Aorta (tissue), 5 donors: ENCODE data around the gene ZMAT3. TPM values are rescaled to one million over a fixed set of nuclear protein-coding genes. Genes with fewer than 3 reads are reported as not detected.
A peak's percentile ranks its signal among the peaks of the same experiment; 100 is the strongest.
"Not testable (repeated sequence)": the region's sequence is repeated elsewhere in the genome, so short reads cannot be mapped to it uniquely, and the experiment has no call there.

ENCODE experiments used
- ATAC-seq: fragments of 200-7000 bp; cut with Tn5 transposase; one replicate; pipeline ENCODE4 v1.9.1; 2022; ENCODE audit warnings: moderate library complexity; ENCODE audit not compliant: low FRiP score
- DNase-seq, 2 donors: peaks; one replicate each; pipeline ENCODE4 v3.0.0-alpha.2; 2020
- H3K27ac ChIP-seq, 2 donors: one replicate each; pipeline ENCODE4 v1.5.1; 2013; ENCODE audit warnings: low read length in 2 of 2, mild to moderate bottlenecking in 2 of 2, moderate library complexity in 2 of 2, control low read depth in 1 of 2, inconsistent platforms in 1 of 2, low read depth in 1 of 2
- H3K27me3 ChIP-seq, 2 donors: one replicate each; pipeline ENCODE4 v1.6.1; 2013; ENCODE audit warnings: control low read depth in 1 of 2, low read length in 1 of 2, mild to moderate bottlenecking in 1 of 2, moderate library complexity in 1 of 2; ENCODE audit not compliant: insufficient read depth in 2 of 2, control insufficient read depth in 1 of 2
- H3K36me3 ChIP-seq, 2 donors: one replicate each; pipeline ENCODE4 v1.6.1; 2013; ENCODE audit warnings: control low read depth in 1 of 2, low read length in 1 of 2, mild to moderate bottlenecking in 1 of 2; ENCODE audit not compliant: insufficient read depth in 2 of 2, control insufficient read depth in 1 of 2
- H3K4me1 ChIP-seq, 2 donors: one replicate each; pipeline ENCODE4 v1.6.1; 2013; ENCODE audit warnings: low read length in 2 of 2, control low read depth in 1 of 2, mild to moderate bottlenecking in 1 of 2, moderate library complexity in 1 of 2; ENCODE audit not compliant: insufficient read depth in 2 of 2, control insufficient read depth in 1 of 2
- H3K4me3 ChIP-seq, 2 donors: one replicate each; pipeline ENCODE4 v1.5.1; 2013; ENCODE audit warnings: low read length in 2 of 2, control low read depth in 1 of 2, mild to moderate bottlenecking in 1 of 2
- H3K9me3 ChIP-seq: one replicate; pipeline ENCODE4 v1.6.1; 2013; ENCODE audit warnings: mild to moderate bottlenecking, low read length; ENCODE audit not compliant: control insufficient read depth
- WGBS, 2 donors: extraction: QIAGEN DNeasy Blood & Tissue Kit; methylation state at CpG; one replicate each; pipeline ENCODE4 v1.1.7; 2013; 5-methylcytosine and 5-hydroxymethylcytosine counted together
- intact Hi-C, 2 donors: fragments of 100-400 bp; cut with DNase I; formaldehyde crosslinking; loops; one replicate each; pipeline versions ENCODE4 v1.14.2 to v1.15.0; 2022
- polyA plus RNA-seq, 2 donors: library from polyadenylated mRNA; stranded (reverse); fragments of 200-250 nt; gene quantifications; one replicate each; pipeline ENCODE4 v1.2.3, GENCODE V29; 2013
- total RNA-seq, 2 donors: library from RNA; stranded (reverse); fragmentation: NEBNext Ultra II Directional; extraction: Animal tissue kit (Norgen Biotek cat#: 25700); gene quantifications; one replicate each; pipeline ENCODE4 v1.2.1, GENCODE V29; 2021
- donor health status: healthy with polysubstance abuse.
- donor health status: Bipolar disorder and iron deficiency.
- donor health status: DM: no; HTN: no; CAD: no.
- donor health status: DM: no; HTN: no; CAD: no.
- donor health status: DM: yes; HTN: yes; CAD: no.

Gene ZMAT3
- total and polyA plus RNA-seq, 4 donors = 9.9 to 27.3 (median 19.7) TPM

GRCh38 chr3:179036626-179037300, 34.8 kb downstream of the ZMAT3 start:
- no peaks in the 10 kb centered on the region for H3K36me3 ChIP-seq

GRCh38 chr3:179036226-179036625, 35.4 kb downstream of the ZMAT3 start:
- Histone ChIP-seq H3K9me3 (no peaks in the 10 kb centered on the region), H3K27me3 (no peaks in the 10 kb centered on the region), H3K27ac (no peak overlapping the region), H3K36me3 (no peaks in the 10 kb centered on the region), H3K4me1 (no peaks in the 10 kb centered on the region), H3K4me3 (no peak overlapping the region)
- no peak for ATAC-seq
- intact Hi-C loops = loop anchor here in 1 of 2 donors (5.0 kb wide), 1 partner anchor 36 kb away; the partner anchor contains the start of gene ZMAT3
- DNase-seq = no peak
- 96 to 98% methylated on average over 2 of the region's 2 CpGs for WGBS, 2 donors

More at GRCh38 chr3:179036626-179037300, 34.8 kb downstream of the ZMAT3 start:
- ATAC-seq (no peak), DNase-seq (no peak)
- no peak overlapping the region for H3K27ac ChIP-seq
- no peaks in the 10 kb centered on the region for H3K27me3 ChIP-seq
- no peak overlapping the region for H3K4me3 ChIP-seq
- 92% methylated on average over 10 of the region's 10 CpGs for WGBS, 2 donors
- intact Hi-C loops = loop anchor here in 1 of 2 donors (5.0 kb wide), 1 partner anchor 36 kb away; the partner anchor contains the start of gene ZMAT3
- H3K9me3 ChIP-seq = no peaks in the 10 kb centered on the region
- H3K4me1 ChIP-seq = no peaks in the 10 kb centered on the region

GRCh38 chr3:179035232-179035631, 36.4 kb downstream of the ZMAT3 start:
- Histone ChIP-seq H3K36me3 (no peaks in the 10 kb centered on the region), H3K9me3 (no peaks in the 10 kb centered on the region), H3K27me3 (no peaks in the 10 kb centered on the region), H3K27ac (no peak overlapping the region), H3K4me3 (no peak overlapping the region), H3K4me1 (no peaks in the 10 kb centered on the region)
- no peak for DNase-seq
- intact Hi-C loops = loop anchor here in 1 of 2 donors (5.0 kb wide), 1 partner anchor 37 kb away; the partner anchor contains the start of gene ZMAT3
- 82 to 85% methylated on average over 3 of the region's 3 CpGs for WGBS, 2 donors
- peak; percentile 26 for ATAC-seq

GRCh38 chr3:179033304-179033657, 38.3 kb downstream of the ZMAT3 start:
- 66 to 81% methylated on average over 4 to 5 of the region's 5 CpGs for WGBS, 2 donors
- intact Hi-C loops, H3K36me3 ChIP-seq, H3K27me3 ChIP-seq, H3K4me1 ChIP-seq, H3K9me3 ChIP-seq, ATAC-seq, H3K4me3 ChIP-seq, H3K27ac ChIP-seq, DNase-seq: not testable (repeated sequence)

- H3K4me1 ChIP-seq, H3K4me3 ChIP-seq, H3K27ac ChIP-seq, ATAC-seq, H3K9me3 ChIP-seq, H3K36me3 ChIP-seq, H3K27me3 ChIP-seq, intact Hi-C loops: not testable (repeated sequence)
- peak in 1 of 2 donors; percentile 57 for DNase-seq
- WGBS, 2 donors = 93 to 94% methylated on average over 36 to 41 of the region's 42 CpGs
These were observed 38.9 kb downstream of the ZMAT3 start for GRCh38 chr3:179032454-179033303.

GRCh38 chr3:179029096-179029495, 42.5 kb downstream of the ZMAT3 start:
- intact Hi-C loops = no loop called here
- 96 to 97% methylated on average over 3 of the region's 3 CpGs for WGBS, 2 donors
- ATAC-seq = no peak

GRCh38 chr3:179028408-179028807, 43.2 kb downstream of the ZMAT3 start:
- peaks cover 0 to 2% of the 10 kb centered on the region in 2 donors for H3K36me3 ChIP-seq
- H3K4me3 ChIP-seq = no peak overlapping the region
- intact Hi-C loops = no loop called here
- no peaks in the 10 kb centered on the region for H3K4me1 ChIP-seq
- no peaks in the 10 kb centered on the region for H3K27me3 ChIP-seq
- ATAC-seq (no peak), DNase-seq (no peak)
- H3K9me3 ChIP-seq = no peaks in the 10 kb centered on the region
- H3K27ac ChIP-seq = no peak overlapping the region
- WGBS, 2 donors = 84 to 90% methylated on average over 1 of the region's 1 CpG

More at GRCh38 chr3:179029096-179029495, 42.5 kb downstream of the ZMAT3 start:
- H3K4me3 ChIP-seq = no peak overlapping the region
- peaks cover 0 to 2% of the 10 kb centered on the region in 2 donors for H3K36me3 ChIP-seq
- H3K27me3 ChIP-seq = no peaks in the 10 kb centered on the region
- H3K27ac ChIP-seq = no peak overlapping the region
- DNase-seq = no peak
- H3K9me3 ChIP-seq = no peaks in the 10 kb centered on the region
- no peaks in the 10 kb centered on the region for H3K4me1 ChIP-seq

GRCh38 chr3:179027326-179027900, 44.2 kb downstream of the ZMAT3 start:
- Histone ChIP-seq H3K4me3 (no peak overlapping the region), H3K27ac (no peak overlapping the region), H3K36me3 (peaks cover 0 to 2% of the 10 kb centered on the region in 2 donors), H3K9me3 (no peaks in the 10 kb centered on the region), H3K27me3 (no peaks in the 10 kb centered on the region), H3K4me1 (no peaks in the 10 kb centered on the region)
- intact Hi-C loops = no loop called here
- no peak for ATAC-seq
- DNase-seq = no peak
- 68 to 73% methylated on average over 7 of the region's 7 CpGs for WGBS, 2 donors
